GM10266 (cell line): ENCODE measurements around the gene CCL20.

ENCODE experiments used
- DNase-seq: peaks from one replicate; pipeline ENCODE4 v3.0.0; 2012; ENCODE audit errors: extremely low spot score
- CTCF ChIP-seq: IDR thresholded peaks from 2 replicates; pipeline ENCODE4 v1.5.1; 2012; ENCODE audit warnings: mild to moderate bottlenecking, low read depth; ENCODE audit not compliant: control insufficient read depth, insufficient read depth; ENCODE audit errors: missing control alignments

The CCL20 gene

DNA sequence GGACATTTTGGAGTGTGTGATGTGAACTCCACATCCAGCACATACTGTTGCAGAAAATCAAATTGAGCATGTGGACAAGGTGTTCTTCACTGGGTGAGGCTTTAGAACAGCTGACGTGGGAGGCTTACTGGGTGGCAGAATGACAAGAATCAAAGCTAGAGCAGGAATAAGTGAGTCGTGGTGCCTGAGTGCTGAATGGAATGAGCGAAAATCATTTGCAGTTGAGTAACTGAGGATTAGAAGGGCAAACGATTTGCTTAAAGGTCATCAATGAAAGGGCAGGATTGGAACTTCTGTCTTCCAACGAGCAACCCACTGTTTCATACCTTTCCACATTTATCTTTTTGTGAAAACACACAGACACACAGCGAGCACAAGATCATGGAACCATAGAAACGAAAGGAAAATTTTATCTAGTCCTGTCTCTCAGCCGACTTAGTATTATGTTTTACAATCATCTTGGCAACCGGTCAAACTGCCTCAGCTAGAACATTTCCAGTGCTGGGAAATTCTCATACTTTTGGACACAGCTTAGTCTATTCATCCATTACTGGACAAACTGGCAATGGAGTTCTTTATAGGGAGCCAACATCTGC lies 50.6 kb downstream of the CCL20 start:
- TF ChIP-seq CTCF = no peak
- DNase-seq = no peak

- TF ChIP-seq CTCF = no peak
- no peak for DNase-seq
Observed at GRCh38 chr2:227865291-227865690, 51.6 kb downstream of the CCL20 start.
